Neural crest cell (in vitro differentiated cells): Measurements from ENCODE around the gene PDE4A. TPM values are rescaled to one million over a fixed set of nuclear protein-coding genes. Genes with fewer than 3 reads are reported as not detected.

Experiments
- DNase-seq: peaks from one replicate; pipeline ENCODE4 v3.0.0; 2021; ENCODE audit warnings: low read depth, mixed read lengths, low spot score
- H3K27ac Mint-ChIP-seq: one replicate; pipeline ENCODE4 v1.8.0; 2021; ENCODE audit warnings: mild to moderate bottlenecking, mixed read lengths; ENCODE audit not compliant: unreplicated experiment
- H3K27me3 Mint-ChIP-seq: 2 replicates; pipeline ENCODE4 v1.8.0; 2021; ENCODE audit warnings: low read depth, mild to moderate bottlenecking, mixed read lengths
- H3K36me3 Mint-ChIP-seq: 2 replicates; pipeline ENCODE4 v1.8.0; 2021; ENCODE audit warnings: low read depth, mild to moderate bottlenecking, mixed read lengths
- H3K4me1 Mint-ChIP-seq: 2 replicates; pipeline ENCODE4 v1.8.0; 2021; ENCODE audit warnings: mixed read lengths
- H3K4me3 Mint-ChIP-seq: one replicate; pipeline ENCODE4 v1.8.0; 2021; ENCODE audit warnings: mild to moderate bottlenecking, mixed read lengths
- H3K9me3 Mint-ChIP-seq: 2 replicates; pipeline ENCODE4 v1.8.0; 2021; ENCODE audit warnings: mixed read lengths
- CTCF ChIP-seq: fragments of 200-600 bp; sonication (generic); conservative IDR thresholded peaks from 2 replicates; pipeline ENCODE4 v1.5.0; 2021; ENCODE audit warnings: antibody characterized with exemption, mild to moderate bottlenecking
- total RNA-seq: library from RNA; stranded (reverse); gene quantifications from 2 replicates; pipeline ENCODE4 v1.2.1, GENCODE V29; 2021

PDE4A gene
- total RNA-seq, 1 donor from 2014 or later, result 1.5 TPM

DNA sequence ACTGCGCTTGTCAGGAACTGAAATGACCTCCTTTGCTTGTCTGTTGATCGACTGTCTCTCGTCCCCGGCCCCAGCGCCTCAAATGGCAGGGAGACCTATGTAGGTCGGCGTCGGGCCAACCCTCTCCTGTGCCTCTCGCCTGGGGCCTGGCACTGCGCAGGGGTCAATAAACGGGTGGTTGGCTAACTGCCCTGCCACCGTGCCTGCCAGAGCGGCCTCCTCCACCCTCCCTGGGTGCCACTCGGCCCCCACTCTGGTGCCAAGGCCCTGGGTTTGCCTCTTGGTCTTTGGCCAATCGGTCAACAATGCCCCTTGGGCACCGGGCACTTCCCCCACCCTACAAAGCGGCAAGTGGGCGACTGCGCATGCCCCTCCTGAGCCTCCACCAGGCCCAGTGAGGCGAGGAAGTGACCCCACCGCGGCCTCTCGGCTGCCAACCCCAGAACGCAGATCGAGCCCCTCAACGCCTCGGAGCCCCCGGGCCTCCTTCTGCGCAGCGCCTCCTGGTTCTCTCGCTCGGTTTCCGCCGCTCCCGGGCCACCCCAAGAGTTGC, 81.7 kb downstream of the PDE4A start:
- H3K27ac Mint-ChIP-seq, result peak overlapping the region; percentile 94
- peaks cover 4% of the 10 kb centered on the region for H3K27me3 Mint-ChIP-seq
- H3K4me1 Mint-ChIP-seq, result peaks cover 16% of the 10 kb centered on the region
- peak overlapping the region; percentile 91 for H3K4me3 Mint-ChIP-seq
- no peaks in the 10 kb centered on the region for H3K9me3 Mint-ChIP-seq
- peak; percentile 23 for DNase-seq
- H3K36me3 Mint-ChIP-seq, result peaks cover 9% of the 10 kb centered on the region
- no peak for TF ChIP-seq CTCF

- H3K4me3 Mint-ChIP-seq, result peak overlapping the region; percentile 91
- no peak for TF ChIP-seq CTCF
- peak; percentile 90 for DNase-seq
- peaks cover 4% of the 10 kb centered on the region for H3K27me3 Mint-ChIP-seq
- peak overlapping the region; percentile 94 for H3K27ac Mint-ChIP-seq
- peaks cover 16% of the 10 kb centered on the region for H3K4me1 Mint-ChIP-seq
- H3K9me3 Mint-ChIP-seq, result no peaks in the 10 kb centered on the region
- H3K36me3 Mint-ChIP-seq, result peaks cover 6% of the 10 kb centered on the region
Measured at GRCh38 chr19:10502524-10503001, 82.2 kb downstream of the PDE4A start.

DNA sequence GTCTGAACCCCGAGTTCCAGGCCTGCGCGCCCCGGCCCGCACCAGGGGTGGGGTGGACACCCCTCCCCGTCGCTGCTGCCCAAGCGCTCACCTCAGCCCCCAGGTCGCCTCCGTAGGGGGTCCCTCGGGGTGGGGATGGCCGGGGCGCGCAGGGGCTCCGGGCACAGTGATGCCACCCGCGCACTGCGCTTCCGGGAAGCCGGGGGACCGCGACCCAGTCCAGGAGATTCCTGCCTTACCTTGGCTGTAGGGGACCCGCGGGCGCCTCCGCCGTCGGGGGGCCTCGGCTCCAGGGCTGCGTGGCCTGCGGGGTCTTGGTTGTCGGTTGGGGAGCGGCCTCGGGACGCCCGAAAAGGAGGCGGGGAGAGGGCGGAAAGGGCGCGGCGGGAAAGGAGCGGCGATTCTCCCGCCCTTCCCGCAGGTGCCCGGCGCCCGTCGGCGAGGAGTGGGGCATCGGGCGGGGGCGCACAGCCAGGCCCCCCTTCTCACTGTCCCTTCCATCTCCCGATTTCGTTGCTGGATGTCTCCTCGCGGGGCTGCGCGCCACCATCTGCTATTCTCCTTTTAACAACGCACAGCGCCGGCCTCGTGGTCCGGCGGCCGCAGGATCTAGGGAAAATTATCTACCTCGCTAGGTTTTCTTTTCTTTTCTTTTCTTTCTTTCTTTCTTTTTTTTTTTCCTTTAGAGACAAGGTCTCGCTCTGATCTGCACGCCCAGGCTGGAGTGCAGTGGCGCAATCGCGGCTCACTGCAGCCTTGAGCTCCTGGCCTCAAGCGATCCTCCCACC, 82.9 kb downstream of the PDE4A start, which contains the start of gene KEAP1:
Gene KEAP1 (minus strand): TSS at position 355 of the 788 bp plus-strand sequence. CDS start 3,323 bp downstream, outside the sequence.
- H3K4me3 Mint-ChIP-seq, result peak within 1 kb of the TSS; percentile 92
- H3K27me3 Mint-ChIP-seq, result peaks cover 4% of the 10 kb centered on the region
- H3K27ac Mint-ChIP-seq, result peak within 1 kb of the TSS; percentile 95
- DNase-seq, result peak; percentile 41
- H3K36me3 Mint-ChIP-seq, result peaks cover 6% of the 10 kb centered on the region
- peaks cover 16% of the 10 kb centered on the region for H3K4me1 Mint-ChIP-seq
- no peak for TF ChIP-seq CTCF
- no peaks in the 10 kb centered on the region for H3K9me3 Mint-ChIP-seq

GRCh38 chr19:10505583-10506229, 85.4 kb downstream of the PDE4A start:
- no peak overlapping the region for H3K27ac Mint-ChIP-seq

More at GRCh38 chr19:10505583-10506229, 85.4 kb downstream of the PDE4A start:
- Mint-ChIP-seq H3K27me3 (peaks cover 4% of the 10 kb centered on the region), H3K9me3 (no peaks in the 10 kb centered on the region), H3K4me3 (peak overlapping the region; percentile 86), H3K4me1 (peaks cover 10% of the 10 kb centered on the region), H3K36me3 (no peaks in the 10 kb centered on the region)
- peak; percentile 76 for DNase-seq
- TF ChIP-seq CTCF, result peak; percentile 80
